MM.1S (cell line): Measurements from ENCODE around the gene PDE3B.
"Not testable (repeated sequence)": the region's sequence is repeated elsewhere in the genome, so short reads cannot be mapped to it uniquely, and the experiment has no call there.

Experiments used
- DNase-seq: peaks from one replicate; pipeline ENCODE4 v3.0.0-alpha.2; 2015
- H2AFZ ChIP-seq: fragments of 300-600 bp; sonication (generic); 2 replicates; pipeline ENCODE4 v1.6.0; 2016; ENCODE audit warnings: antibody characterized with exemption, low read length
- H3F3A ChIP-seq: fragments of 300-600 bp; sonication (generic); 2 replicates; pipeline ENCODE4 v1.6.1; 2016; ENCODE audit warnings: mild to moderate bottlenecking, antibody characterized with exemption, low read length, moderate library complexity, mixed read lengths; ENCODE audit not compliant: insufficient read depth
- H3K27ac ChIP-seq: fragments of 300-600 bp; sonication (generic); 2 replicates; pipeline ENCODE4 v1.5.1; 2016; ENCODE audit warnings: mild to moderate bottlenecking, low read length
- H3K27me3 ChIP-seq: fragments of 300-600 bp; sonication (generic); replicated peaks from 2 replicates; pipeline ENCODE4 v1.6.0; 2016; ENCODE audit warnings: low read length; ENCODE audit not compliant: insufficient read depth
- H3K36me3 ChIP-seq: fragments of 300-600 bp; sonication (generic); replicated peaks from 2 replicates; pipeline ENCODE4 v1.6.1; 2016; ENCODE audit warnings: mild to moderate bottlenecking, low read length, mixed read lengths; ENCODE audit not compliant: insufficient read depth
- H3K4me1 ChIP-seq: fragments of 300-600 bp; sonication (generic); 2 replicates; pipeline ENCODE4 v1.6.1; 2016; ENCODE audit warnings: low read length, mixed read lengths
- H3K4me2 ChIP-seq: fragments of 300-600 bp; sonication (generic); 2 replicates; pipeline ENCODE4 v1.6.0; 2016; ENCODE audit warnings: low read depth, low read length
- H3K4me3 ChIP-seq: fragments of 300-600 bp; sonication (generic); 2 replicates; pipeline ENCODE4 v1.5.1; 2016; ENCODE audit warnings: low read length, mixed read lengths
- H3K79me2 ChIP-seq: fragments of 300-600 bp; sonication (generic); 2 replicates; pipeline ENCODE4 v1.6.1; 2016; ENCODE audit warnings: mixed run types, low read length, mixed read lengths
- H3K9ac ChIP-seq: fragments of 300-600 bp; sonication (generic); 2 replicates; pipeline ENCODE4 v1.6.1; 2016; ENCODE audit warnings: low read length, mixed read lengths
- H3K9me2 ChIP-seq: fragments of 300-600 bp; sonication (generic); replicated peaks from 2 replicates; pipeline ENCODE4 v1.6.1; 2016; ENCODE audit warnings: mild to moderate bottlenecking, low read length, mixed read lengths; ENCODE audit not compliant: insufficient read depth
- H3K9me3 ChIP-seq: fragments of 300-600 bp; sonication (generic); replicated peaks from 2 replicates; pipeline ENCODE4 v1.6.1; 2016; ENCODE audit warnings: mild to moderate bottlenecking, low read length, mixed read lengths; ENCODE audit not compliant: insufficient read depth
- H4K20me1 ChIP-seq: fragments of 300-600 bp; sonication (generic); 2 replicates; pipeline ENCODE4 v1.6.1; 2016; ENCODE audit warnings: mild to moderate bottlenecking, low read length, moderate library complexity, mixed read lengths; ENCODE audit not compliant: insufficient read depth
- EZH2 ChIP-seq: fragments of 300-600 bp; sonication (generic); optimal IDR thresholded peaks from 2 replicates; pipeline ENCODE3; 2017; ENCODE audit warnings: low read depth, mild to moderate bottlenecking, antibody characterized with exemption, low read length, mixed read lengths
- EZH2phosphoT487 ChIP-seq: fragments of 300-600 bp; sonication (generic); IDR thresholded peaks from 2 replicates; pipeline ENCODE4 v1.6.1; 2018; ENCODE audit warnings: antibody characterized with exemption, low read length
- TF ChIP-seq, protein P1 (sequence below): fragments of 300-600 bp; sonication (generic); IDR thresholded peaks from 2 replicates; pipeline ENCODE4 v1.5.1; 2016; ENCODE audit warnings: antibody characterized with exemption, low read length, mixed read lengths

PDE3B gene

GRCh38 chr11:14858404-14858803 lies 214.8 kb downstream of the PDE3B start:
- H3K36me3 ChIP-seq = no peaks in the 10 kb centered on the region
- no peak overlapping the region for H3K9ac ChIP-seq
- H4K20me1 ChIP-seq = no peaks in the 10 kb centered on the region
- H3F3A ChIP-seq = no peaks in the 10 kb centered on the region
- H3K9me3 ChIP-seq = no peaks in the 10 kb centered on the region
- no peaks in the 10 kb centered on the region for H3K4me1 ChIP-seq
- H2AFZ ChIP-seq = no peak overlapping the region
- no peak for DNase-seq
- H3K4me3 ChIP-seq = no peak overlapping the region
- no peak overlapping the region for H3K4me2 ChIP-seq
- no peaks in the 10 kb centered on the region for H3K27me3 ChIP-seq
- H3K27ac ChIP-seq = no peak overlapping the region
- H3K9me2 ChIP-seq = no peaks in the 10 kb centered on the region
- TF ChIP-seq EZH2phosphoT487 (no peak), EZH2 (no peak)
- TF ChIP-seq, protein P1, sequence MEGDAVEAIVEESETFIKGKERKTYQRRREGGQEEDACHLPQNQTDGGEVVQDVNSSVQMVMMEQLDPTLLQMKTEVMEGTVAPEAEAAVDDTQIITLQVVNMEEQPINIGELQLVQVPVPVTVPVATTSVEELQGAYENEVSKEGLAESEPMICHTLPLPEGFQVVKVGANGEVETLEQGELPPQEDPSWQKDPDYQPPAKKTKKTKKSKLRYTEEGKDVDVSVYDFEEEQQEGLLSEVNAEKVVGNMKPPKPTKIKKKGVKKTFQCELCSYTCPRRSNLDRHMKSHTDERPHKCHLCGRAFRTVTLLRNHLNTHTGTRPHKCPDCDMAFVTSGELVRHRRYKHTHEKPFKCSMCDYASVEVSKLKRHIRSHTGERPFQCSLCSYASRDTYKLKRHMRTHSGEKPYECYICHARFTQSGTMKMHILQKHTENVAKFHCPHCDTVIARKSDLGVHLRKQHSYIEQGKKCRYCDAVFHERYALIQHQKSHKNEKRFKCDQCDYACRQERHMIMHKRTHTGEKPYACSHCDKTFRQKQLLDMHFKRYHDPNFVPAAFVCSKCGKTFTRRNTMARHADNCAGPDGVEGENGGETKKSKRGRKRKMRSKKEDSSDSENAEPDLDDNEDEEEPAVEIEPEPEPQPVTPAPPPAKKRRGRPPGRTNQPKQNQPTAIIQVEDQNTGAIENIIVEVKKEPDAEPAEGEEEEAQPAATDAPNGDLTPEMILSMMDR = no peak
- H3K79me2 ChIP-seq = no peaks in the 10 kb centered on the region

DNA sequence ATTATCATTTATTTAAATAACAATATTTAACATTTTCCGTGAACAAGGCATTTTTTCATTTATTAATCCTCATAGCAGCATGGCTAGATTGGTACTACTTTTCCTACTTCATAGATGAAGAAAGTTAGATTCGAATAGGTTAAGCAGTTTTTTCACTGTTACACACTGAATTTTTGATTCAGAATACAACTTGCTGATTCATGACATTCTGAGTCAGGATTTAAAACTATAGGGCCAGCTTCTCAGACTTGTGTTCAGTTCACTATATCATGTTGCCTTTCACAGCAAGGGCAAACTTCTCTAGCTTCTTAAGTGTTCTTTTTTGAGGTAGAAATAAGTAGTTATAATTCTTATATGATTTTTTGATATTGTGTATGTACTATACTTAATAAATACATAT lies 216.9 kb downstream of the PDE3B start:
- Histone ChIP-seq H3K27me3 (no peaks in the 10 kb centered on the region), H3K4me3 (no peak overlapping the region), H3K4me2 (no peak overlapping the region), H3K79me2 (no peaks in the 10 kb centered on the region), H3K36me3 (no peaks in the 10 kb centered on the region), H4K20me1 (no peaks in the 10 kb centered on the region), H3K4me1 (no peaks in the 10 kb centered on the region), H3K9me2 (no peaks in the 10 kb centered on the region), H3K9me3 (no peaks in the 10 kb centered on the region), H3K9ac (no peak overlapping the region), H2AFZ (no peak overlapping the region), H3K27ac (no peak overlapping the region), H3F3A (no peaks in the 10 kb centered on the region)
- TF ChIP-seq, protein P1 = no peak
- TF ChIP-seq EZH2 (no peak), EZH2phosphoT487 (no peak)
- no peak for DNase-seq

- H3K4me2 ChIP-seq = no peak overlapping the region
- H3K9me2 ChIP-seq = no peaks in the 10 kb centered on the region
- DNase-seq = no peak
- no peak overlapping the region for H3K27ac ChIP-seq
- no peak overlapping the region for H3K9ac ChIP-seq
- H3K4me1 ChIP-seq = no peaks in the 10 kb centered on the region
- H3K9me3 ChIP-seq = no peaks in the 10 kb centered on the region
- H2AFZ ChIP-seq = no peak overlapping the region
- H4K20me1 ChIP-seq = no peaks in the 10 kb centered on the region
- H3K27me3 ChIP-seq = no peaks in the 10 kb centered on the region
- H3F3A ChIP-seq = no peaks in the 10 kb centered on the region
- H3K79me2 ChIP-seq = no peaks in the 10 kb centered on the region
- H3K4me3 ChIP-seq = no peak overlapping the region
- no peaks in the 10 kb centered on the region for H3K36me3 ChIP-seq
- TF ChIP-seq, protein P1 = no peak
- TF ChIP-seq EZH2phosphoT487 (no peak), EZH2 (no peak)
Observed at GRCh38 chr11:14861680-14862079, 218.1 kb downstream of the PDE3B start.

DNA sequence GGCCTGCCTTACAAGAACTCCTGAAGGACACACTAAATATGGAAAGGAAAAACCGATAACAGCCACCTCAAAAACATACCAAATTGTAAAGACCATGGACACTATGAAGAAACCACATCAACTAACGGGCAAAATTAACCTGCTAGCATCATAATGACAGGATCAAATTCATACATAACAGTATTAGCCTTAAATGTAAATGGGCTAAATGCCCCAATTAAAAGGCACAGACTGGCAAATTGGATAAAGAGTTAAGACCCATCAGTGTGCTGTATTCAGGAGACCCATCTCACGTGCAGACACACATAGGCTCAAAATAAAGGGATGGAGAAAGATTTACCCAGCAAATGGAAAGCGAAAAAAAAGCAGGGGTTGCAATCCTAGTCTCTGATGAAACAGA lies 220.2 kb downstream of the PDE3B start:
- H3K79me2 ChIP-seq, H3K4me1 ChIP-seq, H3K4me2 ChIP-seq, H3K36me3 ChIP-seq, H3K27ac ChIP-seq, DNase-seq, H4K20me1 ChIP-seq, H3K4me3 ChIP-seq, H3K9me3 ChIP-seq, H2AFZ ChIP-seq, H3F3A ChIP-seq, H3K9ac ChIP-seq, H3K9me2 ChIP-seq, H3K27me3 ChIP-seq: not testable (repeated sequence)
